Astrocyte of the spinal cord (primary cell): ENCODE results near the gene ADAM17.

Experiments
- DNase-seq: peaks from one replicate; pipeline ENCODE4 v3.0.0; 2011; ENCODE audit warnings: low read depth, low spot score
- H3K4me3 ChIP-seq: 2 replicates; pipeline ENCODE4 v1.5.1; 2011; ENCODE audit warnings: low read depth, mild to moderate bottlenecking, low read length, moderate library complexity
- CTCF ChIP-seq: IDR thresholded peaks from 2 replicates; pipeline ENCODE4 v1.5.1; 2012; ENCODE audit warnings: low read depth, mild to moderate bottlenecking, low read length, inconsistent platforms
- in situ Hi-C: cut with HindIII; loops from 2 replicates; pipeline ENCODE4 v1.10.0; 2017; ENCODE audit warnings: low sequenced_read_pairs

The ADAM17 gene

GRCh38 chr2:9508931-9509330, 46.7 kb downstream of the ADAM17 start:
- TF ChIP-seq CTCF, result no peak
- no peak for DNase-seq
- in situ Hi-C loops, result no loop called here
- H3K4me3 ChIP-seq, result no peak overlapping the region

GRCh38 chr2:9498210-9498609, 57.4 kb downstream of the ADAM17 start:
- in situ Hi-C loops, result no loop called here
- DNase-seq, result peak; percentile 37
- no peak for TF ChIP-seq CTCF
- no peak overlapping the region for H3K4me3 ChIP-seq

- in situ Hi-C loops, result no loop called here
- no peak for TF ChIP-seq CTCF
- DNase-seq, result no peak
- no peak overlapping the region for H3K4me3 ChIP-seq
Observed at GRCh38 chr2:9497017-9497416, 58.6 kb downstream of the ADAM17 start.

GRCh38 chr2:9494081-9494480, 61.5 kb downstream of the ADAM17 start:
- no peak for DNase-seq
- in situ Hi-C loops, result no loop called here
- no peak for TF ChIP-seq CTCF
- no peak overlapping the region for H3K4me3 ChIP-seq

- TF ChIP-seq CTCF, result no peak
- no peak overlapping the region for H3K4me3 ChIP-seq
- no peak for DNase-seq
- in situ Hi-C loops, result no loop called here
Observed at GRCh38 chr2:9493478-9493877, 62.2 kb downstream of the ADAM17 start.

GRCh38 chr2:9492927-9493326, 62.7 kb downstream of the ADAM17 start:
- in situ Hi-C loops, result no loop called here
- no peak overlapping the region for H3K4me3 ChIP-seq
- DNase-seq, result no peak
- TF ChIP-seq CTCF, result no peak

GRCh38 chr2:9490789-9491188, 64.8 kb downstream of the ADAM17 start:
- in situ Hi-C loops, result no loop called here
- TF ChIP-seq CTCF, result no peak
- no peak overlapping the region for H3K4me3 ChIP-seq
- no peak for DNase-seq
